Measurements from ENCODE around the gene C1orf35. TPM values are rescaled to one million over a fixed set of nuclear protein-coding genes. Genes with fewer than 3 reads are reported as not detected.

The C1orf35 gene
- total and polyA plus RNA-seq, 9 of the 15 experiments (the other 6 are each of a cell fraction or from before 2014, with no cell fraction given), result 3.2 to 48.7 (median 12.5) TPM

- no peak for TF ChIP-seq ZBTB7A (IDR thresholded peaks at IDR 0.05; ENCODE audit: borderline replicate concordance, control insufficient read depth, low read depth, low read length)
- no peak for TF ChIP-seq FOXA1 (IDR thresholded peaks at IDR 0.05; ENCODE audit: borderline replicate concordance)
- TF ChIP-seq LCOR (CRISPR knock-in tag; IDR thresholded peaks at IDR 0.05), result no peak
- no peak for TF ChIP-seq MCM7 (IDR thresholded peaks at IDR 0.05)
- TF ChIP-seq TCF7L2 (IDR thresholded peaks at IDR 0.05; ENCODE audit: low read depth, low read length), result no peak
- no peak for TF ChIP-seq ESRRB (CRISPR knock-in tag; IDR thresholded peaks at IDR 0.05; ENCODE audit: borderline replicate concordance)
- no peak for TF ChIP-seq ATF3 (IDR thresholded peaks at IDR 0.05)
- no peak for TF ChIP-seq ATF3 (CRISPR knock-in tag; conservative IDR thresholded peaks at IDR 0.05)
- no peak for TF ChIP-seq PML (IDR thresholded peaks at IDR 0.05; ENCODE audit: low read length)
- no peak for TF ChIP-seq TCF7 (IDR thresholded peaks at IDR 0.05; ENCODE audit: borderline replicate concordance)
- TF ChIP-seq ZNF551 (CRISPR knock-in tag; IDR thresholded peaks at IDR 0.05), result no peak
- TF ChIP-seq PTTG1 (tag; IDR thresholded peaks at IDR 0.05; ENCODE audit: low read depth), result no peak
- TF ChIP-seq MIER1 (IDR thresholded peaks at IDR 0.05; ENCODE audit: low read depth), result no peak
- no peak for TF ChIP-seq ZBTB26 (CRISPR knock-in tag; IDR thresholded peaks at IDR 0.05)
- no peak for TF ChIP-seq CSDE1 (IDR thresholded peaks at IDR 0.05)
- 0 out of 2 replicates have a peak, but pooled peaks have one; percentile 8 for TF ChIP-seq SMARCE1 (IDR thresholded peaks at IDR 0.05)
- no peak for TF ChIP-seq RFX7 (CRISPR knock-in tag; IDR thresholded peaks at IDR 0.05)
- TF ChIP-seq TARDBP (IDR thresholded peaks at IDR 0.05), result 0 out of 2 replicates have a peak, but pooled peaks have one; percentile 36
- TF ChIP-seq ELF2 (CRISPR knock-in tag; IDR thresholded peaks at IDR 0.05), result no peak
- no peak; the same call in 1 of the 2 replicates for TF ChIP-seq FOXP1 (CRISPR knock-in tag; IDR thresholded peaks at IDR 0.05)
- no peak for TF ChIP-seq ZBTB9 (CRISPR knock-in tag; IDR thresholded peaks at IDR 0.05)
- peak; percentile 27 for TF ChIP-seq ARHGAP35 (IDR thresholded peaks at IDR 0.05; ENCODE audit: partially characterized antibody)
- no peak for TF ChIP-seq XRCC4 (IDR thresholded peaks at IDR 0.05; ENCODE audit: extremely low read depth, insufficient read depth, insufficient read length)
- no peak for TF ChIP-seq FOXK2 (conservative IDR thresholded peaks at IDR 0.05 in 1 of 2, IDR thresholded peaks at IDR 0.05 in 1 of 2; ENCODE audit: low read depth in 2 of 2)
- TF ChIP-seq MLLT1 (IDR thresholded peaks at IDR 0.05), result no peak
- peak; percentile 49 for TF ChIP-seq ZFP36 (IDR thresholded peaks at IDR 0.05; ENCODE audit: low read depth, low read length, partially characterized antibody)
Observed at GRCh38 chr1:228081578-228082213, 21.4 kb downstream of the C1orf35 start (continued).
